ENCODE measurements around the gene CERS6. TPM values are rescaled to one million over a fixed set of nuclear protein-coding genes. Genes with fewer than 3 reads are reported as not detected.
A peak's percentile ranks its signal among the peaks of the same experiment; 100 is the strongest.
"Not testable (repeated sequence)": the region's sequence is repeated elsewhere in the genome, so short reads cannot be mapped to it uniquely, and the experiment has no call there.

Gene CERS6
- total RNA-seq, 1 experiment from 2014 or later: not detected

DNA sequence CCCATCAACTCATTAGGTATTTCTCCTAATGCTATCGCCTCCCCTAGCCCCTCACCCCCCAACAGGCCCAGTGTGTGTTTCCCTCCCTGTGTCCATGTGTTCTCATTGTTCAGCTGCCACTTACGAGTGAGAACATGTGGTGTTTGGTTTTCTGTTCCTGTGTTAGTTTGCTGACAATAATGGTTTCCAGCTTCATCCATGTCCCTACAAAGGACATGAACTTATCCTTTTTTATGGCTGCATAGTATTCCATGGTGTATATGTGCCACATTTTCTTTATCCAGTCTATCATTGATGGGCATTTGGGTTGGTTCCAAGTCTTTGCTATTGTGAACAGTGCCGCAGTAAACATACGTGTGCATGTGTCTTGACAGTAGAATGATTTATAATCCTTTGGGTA lies 35.7 kb downstream of the CERS6 start:
- not testable (repeated sequence) for H3K9me2 ChIP-seq (replicated peaks; ENCODE audit: insufficient read depth, low read length); H4K20me1 ChIP-seq (ENCODE audit: insufficient read depth, low read depth, low read length); H3K27me3 ChIP-seq (ENCODE audit: low read length); H3K9me3 ChIP-seq (ENCODE audit: low read length); H3K4me1 ChIP-seq (ENCODE audit: low read length); H3K36me3 ChIP-seq (ENCODE audit: insufficient read depth, low read length); H3K4me3 ChIP-seq (ENCODE audit: low read length); H2AFZ ChIP-seq (ENCODE audit: low read length); H3K4me2 ChIP-seq (ENCODE audit: low read depth, low read length, poor library complexity, severe bottlenecking); DNase-seq; H3K27ac ChIP-seq (ENCODE audit: low read length); H3K79me2 ChIP-seq (ENCODE audit: low read length); H3K9ac ChIP-seq (ENCODE audit: low read length)

- H3K4me2 ChIP-seq (ENCODE audit: low read depth, low read length, poor library complexity, severe bottlenecking); H3K9ac ChIP-seq (ENCODE audit: low read length); H2AFZ ChIP-seq (ENCODE audit: low read length); H3K9me2 ChIP-seq (replicated peaks; ENCODE audit: insufficient read depth, low read length); DNase-seq; H3K4me1 ChIP-seq (ENCODE audit: low read length); H3K36me3 ChIP-seq (ENCODE audit: insufficient read depth, low read length); H3K27ac ChIP-seq (ENCODE audit: low read length); H3K79me2 ChIP-seq (ENCODE audit: low read length); H4K20me1 ChIP-seq (ENCODE audit: insufficient read depth, low read depth, low read length); H3K27me3 ChIP-seq (ENCODE audit: low read length); H3K4me3 ChIP-seq (ENCODE audit: low read length); H3K9me3 ChIP-seq (ENCODE audit: low read length): not testable (repeated sequence)
These were observed 37.1 kb downstream of the CERS6 start for GRCh38 chr2:168493219-168493618.

GRCh38 chr2:168494190-168494711 lies 38.2 kb downstream of the CERS6 start:
- Histone ChIP-seq H3K36me3 (ENCODE audit: insufficient read depth, low read length) (no peaks in the 10 kb centered on the region), H3K27me3 (ENCODE audit: low read length) (no peaks in the 10 kb centered on the region), H3K9me3 (ENCODE audit: low read length) (no peaks in the 10 kb centered on the region), H3K79me2 (ENCODE audit: low read length) (no peaks in the 10 kb centered on the region), H3K4me3 (ENCODE audit: low read length) (no peak overlapping the region), H2AFZ (ENCODE audit: low read length) (no peak overlapping the region), H3K9ac (ENCODE audit: low read length) (no peak overlapping the region), H3K27ac (ENCODE audit: low read length) (no peak overlapping the region), H4K20me1 (ENCODE audit: insufficient read depth, low read depth, low read length) (no peaks in the 10 kb centered on the region), H3K9me2 (replicated peaks; ENCODE audit: insufficient read depth, low read length) (no peaks in the 10 kb centered on the region), H3K4me2 (ENCODE audit: low read depth, low read length, poor library complexity, severe bottlenecking) (no peak overlapping the region), H3K4me1 (ENCODE audit: low read length) (no peaks in the 10 kb centered on the region)
- peak; percentile 57 for DNase-seq

- H3K36me3 ChIP-seq (ENCODE audit: insufficient read depth, low read length): no peaks in the 10 kb centered on the region
- H3K9me3 ChIP-seq (ENCODE audit: low read length): no peaks in the 10 kb centered on the region
- H3K9me2 ChIP-seq (replicated peaks; ENCODE audit: insufficient read depth, low read length): no peaks in the 10 kb centered on the region
- no peak overlapping the region for H3K4me3 ChIP-seq (ENCODE audit: low read length)
- no peak overlapping the region for H3K4me2 ChIP-seq (ENCODE audit: low read depth, low read length, poor library complexity, severe bottlenecking)
- no peak overlapping the region for H3K27ac ChIP-seq (ENCODE audit: low read length)
- no peaks in the 10 kb centered on the region for H3K4me1 ChIP-seq (ENCODE audit: low read length)
- peaks cover 3% of the 10 kb centered on the region; the same call in 1 of the 2 replicates for H3K27me3 ChIP-seq (ENCODE audit: low read length)
- H2AFZ ChIP-seq (ENCODE audit: low read length): no peak overlapping the region
- no peaks in the 10 kb centered on the region for H4K20me1 ChIP-seq (ENCODE audit: insufficient read depth, low read depth, low read length)
- DNase-seq: no peak
- H3K9ac ChIP-seq (ENCODE audit: low read length): no peak overlapping the region
- no peaks in the 10 kb centered on the region for H3K79me2 ChIP-seq (ENCODE audit: low read length)
These were observed 39.5 kb downstream of the CERS6 start for GRCh38 chr2:168495524-168495923.

DNA sequence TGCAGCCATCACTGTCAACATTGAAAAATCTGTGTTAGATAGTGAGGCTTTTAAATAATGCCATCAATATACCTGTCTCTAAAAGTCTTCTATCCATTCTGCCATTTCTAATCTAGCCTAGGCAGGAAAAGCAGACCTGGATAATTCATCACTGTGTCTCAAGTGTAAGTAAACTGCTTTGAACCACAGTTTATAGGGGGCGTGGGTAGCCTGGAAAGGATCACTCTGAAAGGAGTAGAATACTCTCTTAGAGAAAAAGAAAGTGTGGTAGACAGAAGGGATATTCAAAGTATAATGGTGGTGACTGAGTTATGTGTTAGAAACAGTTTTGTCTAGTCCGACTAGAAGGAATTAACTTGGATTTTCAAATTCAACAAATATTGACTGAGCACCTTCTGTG lies 40.8 kb downstream of the CERS6 start:
- Histone ChIP-seq H3K27ac (ENCODE audit: low read length) (no peak overlapping the region), H3K9ac (ENCODE audit: low read length) (no peak overlapping the region), H3K9me3 (ENCODE audit: low read length) (no peaks in the 10 kb centered on the region), H3K36me3 (ENCODE audit: insufficient read depth, low read length) (no peaks in the 10 kb centered on the region), H3K4me1 (ENCODE audit: low read length) (no peaks in the 10 kb centered on the region), H4K20me1 (ENCODE audit: insufficient read depth, low read depth, low read length) (no peaks in the 10 kb centered on the region), H3K4me2 (ENCODE audit: low read depth, low read length, poor library complexity, severe bottlenecking) (no peak overlapping the region), H3K27me3 (ENCODE audit: low read length) (peaks cover 3% of the 10 kb centered on the region; the same call in 1 of the 2 replicates), H3K79me2 (ENCODE audit: low read length) (no peaks in the 10 kb centered on the region), H2AFZ (ENCODE audit: low read length) (no peak overlapping the region), H3K9me2 (replicated peaks; ENCODE audit: insufficient read depth, low read length) (no peaks in the 10 kb centered on the region), H3K4me3 (ENCODE audit: low read length) (no peak overlapping the region)
- no peak for DNase-seq

GRCh38 chr2:168499500-168499899 lies 43.4 kb downstream of the CERS6 start:
- Histone ChIP-seq H3K27me3 (ENCODE audit: low read length) (peaks cover 3% of the 10 kb centered on the region), H4K20me1 (ENCODE audit: insufficient read depth, low read depth, low read length) (no peaks in the 10 kb centered on the region), H3K27ac (ENCODE audit: low read length) (no peak overlapping the region), H2AFZ (ENCODE audit: low read length) (no peak overlapping the region), H3K9ac (ENCODE audit: low read length) (no peak overlapping the region), H3K36me3 (ENCODE audit: insufficient read depth, low read length) (no peaks in the 10 kb centered on the region), H3K9me2 (replicated peaks; ENCODE audit: insufficient read depth, low read length) (no peaks in the 10 kb centered on the region), H3K9me3 (ENCODE audit: low read length) (no peaks in the 10 kb centered on the region), H3K79me2 (ENCODE audit: low read length) (no peaks in the 10 kb centered on the region), H3K4me3 (ENCODE audit: low read length) (no peak overlapping the region), H3K4me1 (ENCODE audit: low read length) (no peaks in the 10 kb centered on the region), H3K4me2 (ENCODE audit: low read depth, low read length, poor library complexity, severe bottlenecking) (no peak overlapping the region)
- DNase-seq: no peak

DNA sequence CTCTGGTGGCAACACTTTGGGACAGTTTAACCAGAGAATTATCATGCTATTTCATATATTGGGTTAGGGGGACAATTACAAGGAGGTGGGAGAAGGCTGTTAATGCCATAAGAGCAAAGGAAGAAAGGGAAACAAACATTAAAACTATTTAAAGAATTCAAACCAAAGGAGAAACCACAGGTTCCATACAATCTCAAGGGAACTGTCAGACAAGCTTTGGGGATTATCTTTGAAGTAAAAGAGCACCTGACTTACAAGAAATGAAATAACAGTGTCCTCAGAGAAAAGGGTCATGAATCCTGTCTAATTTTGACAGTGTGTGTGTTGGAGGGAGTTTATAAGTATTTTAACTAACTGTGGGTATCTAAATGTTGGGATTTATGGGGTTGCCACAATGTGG lies 44.4 kb downstream of the CERS6 start:
- no peak overlapping the region for H3K4me3 ChIP-seq (ENCODE audit: low read length)
- no peaks in the 10 kb centered on the region for H3K9me3 ChIP-seq (ENCODE audit: low read length)
- no peak overlapping the region for H3K27ac ChIP-seq (ENCODE audit: low read length)
- H3K4me2 ChIP-seq (ENCODE audit: low read depth, low read length, poor library complexity, severe bottlenecking): no peak overlapping the region
- H3K36me3 ChIP-seq (ENCODE audit: insufficient read depth, low read length): no peaks in the 10 kb centered on the region
- peaks cover 3% of the 10 kb centered on the region for H3K27me3 ChIP-seq (ENCODE audit: low read length)
- no peak overlapping the region for H2AFZ ChIP-seq (ENCODE audit: low read length)
- DNase-seq: no peak
- no peaks in the 10 kb centered on the region for H3K79me2 ChIP-seq (ENCODE audit: low read length)
- H3K9me2 ChIP-seq (replicated peaks; ENCODE audit: insufficient read depth, low read length): no peaks in the 10 kb centered on the region
- H3K4me1 ChIP-seq (ENCODE audit: low read length): no peaks in the 10 kb centered on the region
- H4K20me1 ChIP-seq (ENCODE audit: insufficient read depth, low read depth, low read length): no peaks in the 10 kb centered on the region
- H3K9ac ChIP-seq (ENCODE audit: low read length): no peak overlapping the region

- no peaks in the 10 kb centered on the region for H4K20me1 ChIP-seq (ENCODE audit: insufficient read depth, low read depth, low read length)
- H3K79me2 ChIP-seq (ENCODE audit: low read length): no peaks in the 10 kb centered on the region
- H3K4me1 ChIP-seq (ENCODE audit: low read length): no peaks in the 10 kb centered on the region
- no peak for DNase-seq
- H3K9ac ChIP-seq (ENCODE audit: low read length): no peak overlapping the region
- no peaks in the 10 kb centered on the region for H3K9me3 ChIP-seq (ENCODE audit: low read length)
- no peak overlapping the region for H3K4me3 ChIP-seq (ENCODE audit: low read length)
- no peak overlapping the region for H3K27ac ChIP-seq (ENCODE audit: low read length)
- no peaks in the 10 kb centered on the region for H3K36me3 ChIP-seq (ENCODE audit: insufficient read depth, low read length)
- peaks cover 3% of the 10 kb centered on the region for H3K27me3 ChIP-seq (ENCODE audit: low read length)
- no peak overlapping the region for H3K4me2 ChIP-seq (ENCODE audit: low read depth, low read length, poor library complexity, severe bottlenecking)
- no peaks in the 10 kb centered on the region for H3K9me2 ChIP-seq (replicated peaks; ENCODE audit: insufficient read depth, low read length)
- no peak overlapping the region for H2AFZ ChIP-seq (ENCODE audit: low read length)
These were observed 45.5 kb downstream of the CERS6 start for GRCh38 chr2:168501466-168502065.

Data from Karpas-422 (cell line).